ENCODE results near the gene UBE2QL1. TPM values are rescaled to one million over a fixed set of nuclear protein-coding genes. Genes with fewer than 3 reads are reported as not detected.

Gene UBE2QL1
- polyA plus RNA-seq, 1 of the 3 experiments (the other 2 are of a cell fraction) = 0.28 TPM

GRCh38 chr5:6403416-6403815 lies 45.2 kb upstream of the UBE2QL1 start:
- WGBS (ENCODE audit: low lambda C conversion rate) = 42% methylated on average over 4 of the region's 4 CpGs
- Histone ChIP-seq H3K4me2 (no peak overlapping the region), H3K4me3 (ENCODE audit: low read depth in 2 of 2, low read length in 1 of 2) (no peak overlapping the region), H2AFZ (ENCODE audit: low read depth) (no peak overlapping the region), H3K36me3 (replicated peaks in 1 of 2; ENCODE audit: control insufficient read depth in 1 of 2, insufficient read depth in 2 of 2, low read length in 1 of 2) (no peaks in the 10 kb centered on the region), H3K79me2 (ENCODE audit: insufficient read depth) (no peaks in the 10 kb centered on the region), H3K27ac (ENCODE audit: low read depth in 2 of 2, low read length in 1 of 2) (no peak overlapping the region), H4K20me1 (ENCODE audit: insufficient read depth) (no peaks in the 10 kb centered on the region), H3K9me2 (no peaks in the 10 kb centered on the region), H3K9me3 (no peaks in the 10 kb centered on the region), H3K4me1 (ENCODE audit: control insufficient read depth in 1 of 2, insufficient read depth in 2 of 2, low read depth in 1 of 2, low read length in 1 of 2) (no peaks in the 10 kb centered on the region; a peak in 1 of 4 replicates), H3K9ac (no peak overlapping the region), H3K27me3 (ENCODE audit: insufficient read depth) (no peaks in the 10 kb centered on the region), H3F3A (replicated peaks; ENCODE audit: insufficient read depth) (no peaks in the 10 kb centered on the region)
- TF ChIP-seq CTCF (IDR thresholded peaks at IDR 0.05) (no peak), NRF1 (IDR thresholded peaks at IDR 0.05; ENCODE audit: low read depth, low read length) (no peak), TEAD4 (IDR thresholded peaks at IDR 0.05; ENCODE audit: borderline replicate concordance, insufficient read depth) (no peak), TAF1 (IDR thresholded peaks at IDR 0.05; ENCODE audit: borderline replicate concordance, low read depth, low read length) (no peak), GATA2 (CRISPR knock-in tag; IDR thresholded peaks at IDR 0.05) (no peak), USF2 (IDR thresholded peaks at IDR 0.05; ENCODE audit: borderline replicate concordance, low read depth, low read length) (no peak), ZBTB33 (IDR thresholded peaks at IDR 0.05; ENCODE audit: borderline replicate concordance, low read depth) (no peak), MXI1 (IDR thresholded peaks at IDR 0.05; ENCODE audit: low read depth, low read length) (no peak), NFIC (IDR thresholded peaks at IDR 0.05; ENCODE audit: borderline replicate concordance) (no peak), FOXJ3 (CRISPR knock-in tag; IDR thresholded peaks at IDR 0.05) (no peak), RCOR1 (IDR thresholded peaks at IDR 0.05; ENCODE audit: low read length) (no peak), IRF3 (IDR thresholded peaks at IDR 0.05; ENCODE audit: low read depth, low read length) (no peak), POLR2AphosphoS5 (IDR thresholded peaks at IDR 0.05; ENCODE audit: low read depth, low read length) (no peak), MEF2A (IDR thresholded peaks at IDR 0.05; ENCODE audit: borderline replicate concordance, low read depth) (no peak), MAX (IDR thresholded peaks at IDR 0.05; ENCODE audit: low read depth) (no peak), ELF1 (IDR thresholded peaks at IDR 0.05) (no peak)
- CTCF ChIA-PET = no interaction called here
- POLR2A ChIA-PET = no interaction called here
- no peak for DNase-seq

Measured in SK-N-SH (cell line).